HG03439 (cell line): ENCODE measurements around the gene BTBD16.

Source experiments
- ATAC-seq: cut with Tn5 transposase; IDR thresholded peaks from one replicate; pipeline ENCODE4 v1.9.1; 2021; ENCODE audit warnings: mild to moderate bottlenecking, moderate library complexity; ENCODE audit not compliant: unreplicated experiment

Gene BTBD16

DNA sequence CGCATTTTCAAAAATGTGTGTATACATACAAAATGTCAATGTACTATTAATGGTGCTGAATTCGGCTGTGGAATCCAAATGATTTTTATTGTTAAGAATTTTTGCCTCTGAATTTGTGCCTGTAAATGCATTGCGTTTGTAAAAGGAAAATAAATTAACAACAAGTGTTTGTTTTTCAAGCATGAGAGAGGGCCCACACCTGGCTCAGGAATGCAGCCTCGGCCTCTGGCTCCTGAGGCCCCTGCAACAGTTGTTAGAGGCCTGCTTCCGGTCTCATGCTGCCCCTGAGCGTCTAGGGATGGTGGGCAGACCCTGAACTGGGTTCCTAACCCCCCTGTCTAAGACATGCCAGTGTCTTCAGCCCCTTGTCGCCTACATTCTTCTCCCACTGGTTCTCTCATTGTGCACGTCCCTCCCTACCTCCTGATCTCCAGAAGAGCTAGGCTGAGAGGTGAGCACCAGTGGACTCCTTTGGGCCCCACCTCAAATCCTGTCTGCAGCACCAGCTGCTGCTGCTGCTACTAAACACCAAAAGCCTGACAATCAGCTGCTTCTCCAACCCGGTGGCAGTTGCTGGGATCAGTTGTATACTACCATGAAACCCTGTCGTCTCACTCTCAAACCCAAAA lies 1.9 kb upstream of the BTBD16 start:
- no peak for ATAC-seq

DNA sequence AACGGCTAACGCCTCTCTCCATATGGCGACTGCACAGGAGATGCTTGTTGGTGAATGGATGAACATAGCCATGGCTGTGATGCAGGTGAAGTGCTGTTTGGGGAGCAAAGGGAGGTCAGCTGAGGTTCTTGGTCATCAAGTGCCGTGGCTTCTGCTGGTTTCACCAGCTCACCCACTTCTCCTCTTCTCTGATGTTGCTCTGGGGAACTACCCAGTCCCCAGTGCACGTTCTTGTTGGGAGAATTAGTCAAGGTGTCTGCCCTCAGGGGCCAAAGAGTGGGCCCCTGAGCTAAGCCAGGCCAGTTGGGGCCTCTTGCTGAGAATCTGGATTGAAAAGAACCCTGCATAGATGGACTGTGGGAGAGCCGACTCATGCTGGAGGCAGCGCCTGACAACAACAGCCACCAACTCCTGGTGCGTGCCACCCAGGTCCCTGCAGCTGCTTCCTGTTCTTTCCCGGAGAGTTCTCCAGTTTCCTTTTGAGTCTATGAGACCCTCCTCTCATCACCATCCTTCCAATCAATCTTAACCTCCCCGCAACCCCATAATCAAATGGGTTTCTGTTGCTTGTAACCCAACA lies 3.0 kb downstream of the BTBD16 start:
- no peak for ATAC-seq

DNA sequence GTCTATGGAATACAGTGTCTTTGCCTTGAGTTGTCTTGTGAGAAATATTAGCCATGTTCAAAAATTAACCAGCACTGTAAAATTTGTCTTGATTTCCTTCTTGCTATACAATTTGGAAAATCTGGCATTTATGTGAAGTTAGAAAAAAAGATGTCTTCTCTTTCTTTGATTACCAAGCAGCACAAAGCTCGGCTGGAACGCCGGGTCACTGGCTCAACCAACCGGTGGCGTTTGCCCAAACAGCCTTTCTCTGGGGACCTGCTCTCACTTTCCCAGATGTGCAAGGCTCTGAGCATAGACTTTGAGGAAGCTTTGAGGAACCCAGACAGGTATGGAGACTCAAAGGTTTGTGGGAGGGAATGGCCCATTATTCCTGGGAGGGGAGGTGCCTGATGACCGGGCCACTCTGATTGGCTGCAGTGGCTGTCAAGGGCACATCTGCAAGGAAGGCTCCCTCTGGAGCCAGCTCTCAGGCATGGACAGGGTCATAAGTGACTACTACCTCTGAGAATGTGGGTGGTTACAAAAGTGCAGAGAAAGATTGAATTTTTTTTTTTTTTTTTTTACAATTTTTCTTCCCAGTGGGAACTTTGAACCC lies 5.6 kb downstream of the BTBD16 start:
- ATAC-seq = no peak

DNA sequence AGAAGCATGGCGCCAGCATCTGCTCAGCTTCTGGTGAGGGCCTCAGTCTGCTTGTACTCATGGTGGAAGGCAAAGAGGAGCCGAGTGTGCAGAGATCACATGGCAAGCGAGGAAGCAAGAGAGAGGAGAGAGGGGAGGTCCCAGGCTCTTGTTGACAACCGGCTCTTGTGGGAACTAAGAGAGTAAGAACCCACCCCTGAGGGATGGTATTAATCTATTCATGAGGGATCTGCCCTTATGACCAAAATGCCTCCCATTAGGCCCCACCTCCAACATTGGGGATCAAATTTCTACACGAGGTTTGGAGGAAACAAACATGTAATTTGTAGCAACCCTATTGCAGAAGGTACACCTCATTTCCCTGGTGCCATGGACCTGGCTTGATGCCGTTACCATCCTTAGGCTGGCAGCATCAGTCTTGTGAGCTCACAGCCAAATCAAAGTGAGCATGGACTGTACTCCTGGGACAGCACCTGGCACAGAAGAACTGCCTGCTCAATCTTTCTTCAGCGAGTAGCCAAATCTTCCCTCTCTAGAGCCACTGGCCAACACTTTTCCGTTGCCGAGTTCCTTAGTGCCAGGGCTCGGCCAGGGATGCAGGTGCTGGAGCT lies 6.5 kb downstream of the BTBD16 start:
- ATAC-seq = no peak

DNA sequence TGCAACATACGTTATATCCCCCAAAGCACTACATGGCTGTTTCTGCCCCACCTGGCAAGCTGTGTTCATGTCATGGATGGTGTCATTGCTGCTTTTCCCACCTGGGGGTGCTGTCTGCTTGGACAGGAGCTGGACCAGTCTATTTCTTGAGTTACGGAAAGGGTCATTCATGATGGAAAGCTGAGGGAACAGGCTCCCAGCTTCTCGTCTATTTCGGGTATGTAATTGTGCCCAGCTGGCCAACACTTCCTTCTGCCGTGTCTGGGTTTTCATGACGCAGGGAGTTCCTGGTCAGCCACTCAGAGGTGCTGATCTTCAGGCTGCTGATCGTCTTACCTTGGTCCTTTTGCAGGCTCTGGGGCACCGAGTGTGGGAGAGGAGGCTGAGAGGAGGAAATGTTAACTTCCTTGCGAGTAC lies 8.6 kb downstream of the BTBD16 start:
- no peak for ATAC-seq

DNA sequence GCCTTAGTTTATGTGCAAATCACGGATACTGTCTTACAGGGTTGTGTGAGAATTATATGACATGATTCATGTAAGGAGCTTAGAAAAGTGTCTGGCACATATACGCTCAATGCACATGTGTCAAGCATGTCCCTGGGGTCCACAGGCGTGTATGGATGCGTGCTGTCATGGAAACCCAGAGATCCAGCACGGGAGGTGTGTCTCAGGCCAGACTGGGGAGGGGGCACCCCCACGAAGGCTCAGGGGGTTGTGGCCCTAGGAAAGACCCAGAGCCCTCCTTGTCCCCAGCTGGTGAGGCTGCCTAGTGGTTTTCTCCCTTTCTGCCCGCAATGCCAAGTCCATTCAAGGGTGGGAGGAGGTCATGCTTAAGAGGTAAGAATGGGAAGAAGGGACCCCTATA lies 9.1 kb downstream of the BTBD16 start:
- no peak for ATAC-seq

DNA sequence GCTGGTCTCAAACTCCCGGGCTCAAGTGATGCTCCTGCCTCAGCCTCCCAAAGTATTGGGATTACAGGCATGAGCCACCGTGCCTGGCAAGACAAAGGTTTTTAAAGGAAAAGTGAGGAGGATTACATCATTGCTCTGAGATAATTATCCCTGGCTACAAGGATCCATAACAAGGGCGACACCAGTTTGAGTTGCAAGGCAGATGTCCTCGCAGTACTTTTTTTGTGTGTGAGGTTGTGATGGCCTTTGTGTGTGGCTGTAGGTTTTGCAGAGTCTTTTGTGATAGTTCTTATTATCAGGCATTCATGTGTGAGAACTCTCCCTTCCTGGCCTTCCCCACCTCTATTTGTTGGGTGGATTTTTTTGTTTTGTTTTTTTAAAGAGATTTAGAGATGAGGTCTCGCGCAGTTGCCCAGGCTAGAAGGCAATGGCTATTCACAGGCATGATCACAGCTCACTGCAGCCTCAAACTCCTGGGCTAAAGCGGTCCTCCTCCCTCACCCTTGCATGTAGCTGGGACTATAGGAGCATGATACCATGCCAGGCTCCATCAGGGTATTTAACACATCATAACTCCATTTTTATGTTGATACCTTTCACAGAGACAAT lies 10.0 kb downstream of the BTBD16 start:
- no peak for ATAC-seq

DNA sequence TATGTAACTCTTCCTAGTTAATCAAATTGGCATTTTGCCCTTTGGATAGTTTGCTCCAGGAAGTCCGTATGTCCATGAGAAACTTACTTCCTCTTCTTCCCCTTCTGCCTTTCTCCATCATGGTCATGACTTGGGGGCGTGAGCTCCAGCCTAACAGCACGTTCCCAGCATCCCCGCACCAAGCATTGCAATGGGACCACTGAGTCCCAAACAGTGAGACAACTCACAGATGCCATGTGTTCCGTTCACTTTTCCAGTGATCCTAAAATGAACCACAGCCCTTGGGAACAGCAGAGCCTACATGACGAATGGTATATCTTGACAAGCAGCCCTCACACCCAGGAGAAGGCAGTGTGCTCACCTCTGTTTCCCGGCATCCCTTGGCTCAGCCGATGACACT lies 10.7 kb downstream of the BTBD16 start:
- no peak for ATAC-seq

DNA sequence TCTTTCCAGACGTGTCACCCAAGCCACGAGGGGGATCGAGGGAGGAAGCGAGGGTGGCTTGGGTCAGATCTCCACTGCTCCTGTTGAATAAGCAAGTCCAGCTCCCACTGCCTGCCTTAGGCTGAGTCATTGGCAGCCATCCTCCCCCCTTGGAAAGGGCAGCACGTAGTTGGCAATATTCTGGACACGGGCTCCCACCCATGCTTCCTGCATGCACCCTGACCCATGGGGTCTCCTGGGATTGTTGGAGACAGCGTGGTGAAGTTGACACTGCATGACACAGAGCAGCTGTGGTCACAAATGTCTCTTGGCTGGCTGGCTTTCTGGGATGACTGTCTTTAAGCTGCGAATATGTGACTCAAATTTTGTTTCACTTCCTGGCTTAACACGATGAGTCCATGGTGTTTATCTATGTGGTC lies 11.2 kb downstream of the BTBD16 start:
- no peak for ATAC-seq

DNA sequence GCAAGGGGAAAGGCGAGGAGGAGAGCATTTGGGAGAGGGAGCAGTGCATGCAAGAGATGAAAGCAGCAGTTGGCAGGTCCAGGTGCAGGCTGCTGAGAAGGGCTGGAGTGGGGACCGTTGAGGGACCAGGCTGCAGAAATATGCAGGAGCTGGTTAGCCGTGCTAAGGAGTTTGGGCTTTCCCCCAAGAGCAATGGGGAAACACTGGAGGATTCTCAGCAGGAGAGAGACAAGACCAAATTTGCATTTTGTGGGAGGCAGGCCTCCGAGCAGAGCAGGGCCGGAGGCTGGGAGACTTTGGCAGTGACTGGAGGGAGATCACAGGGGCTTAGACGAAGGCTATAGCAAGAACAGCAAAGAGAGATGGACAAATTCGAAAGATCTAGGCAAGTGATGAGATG lies 11.8 kb downstream of the BTBD16 start:
- no peak for ATAC-seq

DNA sequence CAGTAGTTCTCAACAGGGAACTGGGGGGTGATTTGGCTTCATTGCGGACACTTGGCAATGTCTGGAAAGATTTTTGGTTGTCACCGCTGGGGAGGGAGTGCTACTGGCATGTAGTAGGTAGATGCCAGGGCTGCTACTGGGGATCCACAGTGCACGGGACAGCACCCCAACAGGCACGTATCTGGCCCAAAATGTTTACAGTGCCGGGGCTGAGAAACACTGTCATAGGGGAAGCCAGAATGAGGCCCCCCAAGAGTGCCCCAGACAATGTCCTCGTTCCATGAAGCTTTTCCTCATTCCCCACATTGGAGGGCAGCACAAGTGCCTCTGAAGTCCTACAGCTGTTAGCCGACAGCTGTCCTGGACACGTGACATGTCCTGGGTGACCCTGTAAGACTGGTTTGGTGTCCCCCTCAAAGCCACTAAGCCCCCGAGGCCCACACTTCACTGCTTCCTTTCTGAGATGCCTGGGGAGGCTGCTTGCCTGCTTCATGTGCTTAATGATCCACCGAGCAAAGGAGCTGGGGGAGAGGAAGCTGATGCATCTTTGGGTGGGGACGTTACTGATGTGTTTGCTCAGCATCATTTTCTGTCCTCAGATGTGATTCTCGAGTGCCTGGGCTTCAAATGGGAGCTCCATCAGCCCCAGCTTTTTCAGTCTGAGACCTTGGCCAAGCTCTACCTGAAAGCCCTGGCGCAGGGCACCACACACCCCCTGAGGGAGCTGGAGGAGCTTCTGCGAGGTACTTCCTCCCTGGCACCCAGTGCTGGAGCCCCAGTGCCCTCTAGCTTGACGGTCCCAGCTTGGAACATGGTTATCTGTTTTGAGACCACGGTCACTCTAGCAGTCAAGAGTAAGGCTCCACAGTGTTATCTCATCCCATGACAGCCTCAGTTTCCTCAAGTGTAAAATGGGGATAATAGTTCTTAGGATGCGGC lies 14.7 kb downstream of the BTBD16 start:
- no peak for ATAC-seq

DNA sequence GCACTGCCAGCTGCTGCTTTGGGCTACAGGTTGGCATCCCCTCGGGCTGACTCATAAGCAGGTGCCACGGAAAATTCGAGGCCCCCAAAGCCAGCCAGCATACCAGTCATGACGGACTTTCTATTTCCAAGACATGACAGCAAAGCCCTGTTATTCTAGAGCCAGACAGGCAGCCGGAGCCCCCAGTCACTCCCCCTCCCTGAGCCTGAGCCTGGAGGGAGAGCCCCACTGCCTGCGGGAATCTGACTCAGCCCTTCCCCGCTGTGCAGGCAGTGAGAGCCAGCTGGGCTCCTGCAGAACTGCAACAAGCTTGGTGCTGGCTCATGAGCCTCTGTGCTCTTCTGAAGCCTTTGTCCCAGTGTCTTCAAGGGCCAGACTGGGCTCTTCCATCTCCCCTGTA lies 15.8 kb downstream of the BTBD16 start:
- ATAC-seq = no peak

DNA sequence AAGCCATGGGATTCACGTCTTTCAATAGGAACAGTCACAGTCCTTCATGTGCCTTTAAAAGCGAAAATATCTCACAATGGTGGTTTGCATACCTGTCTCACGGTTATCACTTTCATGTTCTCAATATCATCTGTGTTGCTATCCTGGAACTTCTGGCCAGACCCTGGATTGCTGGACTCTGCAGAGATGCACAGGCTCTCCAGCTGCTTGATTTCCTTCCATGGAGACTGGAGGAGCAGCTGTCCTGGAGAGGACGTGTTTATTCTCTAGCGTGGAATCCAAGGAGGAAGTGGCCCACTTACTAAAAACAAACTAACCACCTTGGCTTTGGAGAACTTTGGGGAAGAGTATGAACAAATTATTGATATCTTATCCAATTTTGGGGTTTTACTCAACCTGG lies 16.5 kb downstream of the BTBD16 start:
- ATAC-seq = no peak

DNA sequence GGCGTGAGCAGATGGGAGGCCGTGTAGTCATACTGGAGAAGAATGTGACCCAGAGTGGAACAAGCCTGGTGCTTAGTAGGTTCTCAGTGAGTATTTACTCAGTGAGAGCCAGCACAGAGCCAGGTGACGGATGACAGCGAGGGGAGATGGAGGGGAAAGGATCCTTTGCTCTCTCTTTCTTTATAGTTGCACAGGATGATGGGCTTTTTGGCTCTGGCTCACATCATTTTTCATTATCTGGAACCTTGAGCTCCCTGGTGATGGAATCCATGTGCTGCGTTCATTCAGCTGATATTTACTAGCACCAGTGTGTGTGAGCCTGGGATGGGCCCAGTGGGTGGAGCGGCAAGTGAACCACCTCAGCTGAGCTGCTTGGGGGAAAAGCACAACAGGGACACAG lies 17.2 kb downstream of the BTBD16 start:
- no peak for ATAC-seq

DNA sequence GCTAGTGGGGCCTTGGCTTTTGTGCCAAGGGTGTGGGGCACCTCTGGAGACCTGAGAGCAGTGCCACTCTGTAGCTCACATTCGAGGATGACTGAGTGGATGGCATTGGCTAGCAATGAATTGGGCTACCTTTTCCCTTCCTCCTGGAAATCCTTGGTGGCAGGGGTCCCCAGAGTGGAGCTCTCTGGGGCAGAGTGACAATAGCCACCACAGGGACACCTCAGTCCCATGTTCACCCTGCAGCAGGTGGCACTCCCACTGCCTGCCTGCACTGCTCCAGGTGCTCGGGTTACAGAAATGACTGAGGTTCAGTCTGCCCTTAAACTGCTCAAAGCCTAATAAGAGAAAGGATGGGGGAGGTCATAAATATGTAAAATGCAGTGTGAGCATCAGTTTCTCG lies 17.8 kb downstream of the BTBD16 start:
- ATAC-seq = no peak

DNA sequence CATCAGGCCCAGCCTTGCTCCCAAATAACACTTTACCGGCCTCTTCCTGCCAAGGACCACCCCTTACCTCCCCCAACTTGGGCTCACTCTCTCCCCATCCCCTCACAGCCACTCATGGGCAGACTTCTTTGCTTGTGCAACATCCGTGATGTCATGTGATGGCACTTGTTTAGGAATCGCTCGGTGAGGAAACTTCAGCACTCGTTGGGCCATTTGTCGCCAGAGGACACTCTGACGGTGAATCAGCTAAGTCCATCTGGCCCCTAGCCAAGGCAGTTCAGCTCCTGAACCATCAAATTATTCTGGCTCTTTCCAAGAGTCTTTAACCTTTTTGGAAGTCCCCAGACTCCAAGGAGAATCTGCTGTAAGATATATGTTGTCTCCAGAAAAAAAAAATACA lies 19.2 kb downstream of the BTBD16 start:
- no peak for ATAC-seq

DNA sequence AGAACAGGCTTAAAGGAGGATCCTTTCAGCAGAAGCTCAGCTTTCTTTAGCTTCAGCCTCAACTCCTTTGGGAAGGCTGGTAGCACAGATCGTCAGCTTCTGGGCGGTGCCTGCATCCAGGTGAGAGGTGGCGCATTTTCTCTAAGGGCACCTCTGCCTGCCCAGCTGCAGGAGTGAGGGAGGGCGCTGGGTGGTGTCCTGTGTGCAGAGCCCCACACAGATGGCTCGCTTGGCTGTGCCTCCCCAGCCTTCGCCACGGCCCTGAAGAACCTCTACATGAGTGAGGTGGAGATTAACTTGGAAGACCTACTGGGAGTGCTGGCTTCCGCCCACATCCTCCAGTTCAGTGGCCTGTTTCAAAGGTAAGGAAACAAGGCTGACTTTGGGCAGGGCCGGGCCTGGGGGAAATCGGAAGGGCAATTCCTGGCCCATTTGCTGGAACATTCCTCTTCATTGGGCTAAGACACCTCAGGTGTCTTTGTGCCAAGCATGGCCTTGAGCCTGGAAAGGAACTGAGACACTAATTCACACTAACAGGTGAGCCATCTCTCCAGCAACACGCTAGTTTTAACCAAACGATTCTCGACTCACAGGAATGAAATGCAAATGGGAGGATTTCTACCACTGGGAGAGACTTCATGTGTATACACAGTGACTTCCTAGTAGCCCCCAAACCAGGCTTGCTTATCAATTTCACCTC lies 19.9 kb downstream of the BTBD16 start:
- ATAC-seq = no peak

DNA sequence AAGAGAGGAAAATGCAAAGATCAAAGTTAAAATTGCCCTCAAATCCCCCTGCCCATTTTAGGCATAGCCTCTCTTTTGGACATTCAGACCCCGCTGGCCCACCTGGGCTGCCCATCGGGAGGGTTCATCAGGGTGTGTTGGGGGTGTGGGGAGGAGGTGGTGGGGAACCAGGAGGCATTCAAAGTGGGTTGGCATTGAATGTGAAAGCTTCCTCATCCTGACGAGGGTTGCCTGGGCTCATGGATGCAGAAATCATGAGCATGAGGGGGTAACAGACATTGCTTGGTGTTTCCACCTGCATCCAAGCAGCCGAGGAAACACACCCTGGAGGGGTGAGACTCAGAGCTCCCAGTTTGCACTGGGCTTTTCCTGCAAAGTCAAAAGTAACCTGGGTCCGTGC lies 20.6 kb downstream of the BTBD16 start:
- no peak for ATAC-seq

DNA sequence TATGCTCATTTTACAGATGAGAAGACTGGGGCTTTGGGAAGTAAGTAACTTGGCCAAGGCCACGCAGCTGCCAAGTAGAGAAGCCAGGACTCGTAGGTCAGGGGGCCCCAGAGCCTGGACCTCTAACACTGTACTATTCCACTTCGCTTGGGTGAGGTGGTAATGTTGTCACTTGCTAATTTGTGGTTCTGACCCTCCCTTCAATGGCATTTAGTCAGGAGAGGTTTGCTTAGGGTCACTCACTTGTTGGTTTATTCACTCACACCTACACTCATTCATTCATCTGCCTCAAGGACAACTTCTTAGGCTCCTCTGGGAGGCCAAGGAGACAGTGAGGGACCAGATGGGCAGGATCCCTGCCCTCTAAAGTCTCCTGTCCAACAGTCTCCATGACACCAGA lies 21.3 kb downstream of the BTBD16 start:
- ATAC-seq = no peak
